Thyroid gland (tissue), 4 donors: ENCODE results near the gene CDK16.

Source experiments
- CTCF ChIP-seq, 6 experiments: fragments of 200-600 bp in 3 of 6; fragments of 450-650 bp in 3 of 6; sonication (generic) in 3 of 6; IDR thresholded peaks; one replicate each; pipeline ENCODE4 v1.5.1; 2016 to 2019; ENCODE audit warnings: antibody characterized with exemption in 6 of 6, mild to moderate bottlenecking in 2 of 6, inconsistent platforms in 1 of 6, moderate library complexity in 1 of 6
- POLR2A ChIP-seq, 2 donors: fragments of 450-650 bp; IDR thresholded peaks; one replicate each; pipeline ENCODE4 v1.6.1; 2017; ENCODE audit warnings: antibody characterized with exemption in 2 of 2, mild to moderate bottlenecking in 2 of 2, moderate library complexity in 1 of 2

GRCh38 chrX:47169273-47169672, 49.2 kb upstream of the CDK16 start:
- TF ChIP-seq CTCF (IDR thresholded peaks at IDR 0.05) (no peak), POLR2A (IDR thresholded peaks at IDR 0.05) (no peak)
